Measurements from ENCODE around the gene MCEMP1. TPM values are rescaled to one million over a fixed set of nuclear protein-coding genes. Genes with fewer than 3 reads are reported as not detected.

MCEMP1 gene
- total RNA-seq, 1 donor from 2014 or later: not detected

DNA sequence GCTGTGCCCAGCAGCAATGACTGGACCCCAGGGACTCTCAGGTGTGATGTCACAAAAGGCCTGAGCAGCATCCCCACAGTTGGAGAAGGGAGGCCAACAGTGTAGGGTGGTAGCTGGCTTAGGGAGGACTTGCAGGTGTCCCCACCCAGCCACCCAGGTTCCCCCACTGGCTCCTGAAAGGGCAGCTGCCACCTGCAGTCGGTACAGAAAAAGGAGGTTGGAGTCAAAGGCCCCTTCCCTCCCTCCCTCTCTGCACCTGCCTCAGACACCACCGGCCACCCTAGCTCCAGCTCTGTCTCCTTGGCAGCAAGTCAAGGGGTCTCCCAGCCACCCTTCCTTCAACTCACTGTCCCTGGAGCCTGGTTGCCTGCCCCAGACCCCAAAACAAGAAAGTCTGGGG lies 43.2 kb upstream of the MCEMP1 start, which contains the start of gene PCP2:
Gene PCP2, minus strand, starts transcription at position 22 of the 400 bp plus-strand sequence. CDS start 262 bp downstream, outside the sequence.
- H3K4me3 Mint-ChIP-seq: peak within 1 kb of the TSS; percentile 3

DNA sequence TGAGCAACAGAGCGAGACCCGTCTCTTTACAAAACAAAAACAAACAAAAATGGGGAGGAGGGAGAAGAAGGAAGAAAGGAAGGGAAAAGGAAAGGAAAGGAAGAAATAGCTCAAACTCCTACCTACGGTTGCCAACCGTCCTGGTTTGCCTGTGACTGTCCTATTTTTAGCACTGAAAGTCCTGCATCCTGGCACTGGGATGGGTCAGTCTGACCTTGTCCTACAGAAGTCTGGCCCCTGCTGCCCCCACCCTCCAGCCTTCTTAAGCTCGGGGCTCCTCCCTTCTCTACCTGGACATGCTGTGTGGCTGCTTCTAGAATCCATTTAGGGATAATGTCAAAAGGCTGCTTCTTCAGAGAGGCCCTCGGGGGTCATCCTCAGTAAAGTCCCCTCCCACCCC lies 41.2 kb upstream of the MCEMP1 start:
- TF ChIP-seq EZH2phosphoT487 (IDR thresholded peaks at IDR 0.05) (no peak), EZH2 (IDR thresholded peaks at IDR 0.05) (no peak)
- TF ChIP-seq, protein P1, sequence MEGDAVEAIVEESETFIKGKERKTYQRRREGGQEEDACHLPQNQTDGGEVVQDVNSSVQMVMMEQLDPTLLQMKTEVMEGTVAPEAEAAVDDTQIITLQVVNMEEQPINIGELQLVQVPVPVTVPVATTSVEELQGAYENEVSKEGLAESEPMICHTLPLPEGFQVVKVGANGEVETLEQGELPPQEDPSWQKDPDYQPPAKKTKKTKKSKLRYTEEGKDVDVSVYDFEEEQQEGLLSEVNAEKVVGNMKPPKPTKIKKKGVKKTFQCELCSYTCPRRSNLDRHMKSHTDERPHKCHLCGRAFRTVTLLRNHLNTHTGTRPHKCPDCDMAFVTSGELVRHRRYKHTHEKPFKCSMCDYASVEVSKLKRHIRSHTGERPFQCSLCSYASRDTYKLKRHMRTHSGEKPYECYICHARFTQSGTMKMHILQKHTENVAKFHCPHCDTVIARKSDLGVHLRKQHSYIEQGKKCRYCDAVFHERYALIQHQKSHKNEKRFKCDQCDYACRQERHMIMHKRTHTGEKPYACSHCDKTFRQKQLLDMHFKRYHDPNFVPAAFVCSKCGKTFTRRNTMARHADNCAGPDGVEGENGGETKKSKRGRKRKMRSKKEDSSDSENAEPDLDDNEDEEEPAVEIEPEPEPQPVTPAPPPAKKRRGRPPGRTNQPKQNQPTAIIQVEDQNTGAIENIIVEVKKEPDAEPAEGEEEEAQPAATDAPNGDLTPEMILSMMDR (IDR thresholded peaks at IDR 0.05): no peak
- H3K4me2 ChIP-seq: no peak overlapping the region
- H3K9me3 Mint-ChIP-seq: no peaks in the 10 kb centered on the region
- no peak for DNase-seq (ENCODE audit: low spot score)
- peaks cover 4% of the 10 kb centered on the region for H3K4me1 Mint-ChIP-seq
- no peaks in the 10 kb centered on the region for H3K9me3 ChIP-seq (ENCODE audit: low read depth)
- H3K4me3 Mint-ChIP-seq: peak overlapping the region; percentile 42
- H3K79me2 ChIP-seq (ENCODE audit: low read depth): peaks cover 15% of the 10 kb centered on the region
- no peak overlapping the region for H3K27ac Mint-ChIP-seq
- H3K27ac ChIP-seq: no peak overlapping the region
- no peak overlapping the region for H2AFZ ChIP-seq (replicated peaks)
- H3K4me1 ChIP-seq: peaks cover 1% of the 10 kb centered on the region
- H3K9ac ChIP-seq: no peak overlapping the region
- peaks cover 23% of the 10 kb centered on the region for H3K27me3 Mint-ChIP-seq (ENCODE audit: insufficient read depth, low read depth)
- no peaks in the 10 kb centered on the region for H3K36me3 ChIP-seq
- no peaks in the 10 kb centered on the region for H4K20me1 ChIP-seq (ENCODE audit: low read depth)
- no peak overlapping the region for H3K4me3 ChIP-seq
- H3K36me3 Mint-ChIP-seq: no peaks in the 10 kb centered on the region
- peaks cover 22% of the 10 kb centered on the region for H3F3A ChIP-seq (ENCODE audit: low read depth)
- peaks cover 26% of the 10 kb centered on the region for H3K27me3 ChIP-seq

More for the DNA sequence above, 43.2 kb upstream of the MCEMP1 start, which contains the start of gene PCP2:
- Histone ChIP-seq H3K27me3 (peaks cover 26% of the 10 kb centered on the region), H3K4me2 (no peak within 1 kb of the TSS), H3K79me2 (ENCODE audit: low read depth) (peaks cover 32% of the 10 kb centered on the region), H3K4me1 (peaks cover 5% of the 10 kb centered on the region), H3F3A (ENCODE audit: low read depth) (peaks cover 12% of the 10 kb centered on the region), H3K9me3 (ENCODE audit: low read depth) (no peaks in the 10 kb centered on the region), H3K27ac (no peak within 1 kb of the TSS), H3K36me3 (no peaks in the 10 kb centered on the region), H2AFZ (replicated peaks) (no peak within 1 kb of the TSS), H4K20me1 (ENCODE audit: low read depth) (no peaks in the 10 kb centered on the region), H3K9ac (no peak within 1 kb of the TSS), H3K4me3 (no peak within 1 kb of the TSS)
- H3K27me3 Mint-ChIP-seq (ENCODE audit: insufficient read depth, low read depth): peaks cover 16% of the 10 kb centered on the region
- H3K27ac Mint-ChIP-seq: peak within 1 kb of the TSS; percentile 53
- no peaks in the 10 kb centered on the region for H3K9me3 Mint-ChIP-seq
- no peak for DNase-seq (ENCODE audit: low spot score)
- H3K4me1 Mint-ChIP-seq: peaks cover 23% of the 10 kb centered on the region
- TF ChIP-seq, protein P1 (IDR thresholded peaks at IDR 0.05): no peak
- TF ChIP-seq EZH2 (IDR thresholded peaks at IDR 0.05): no peak
- no peak for TF ChIP-seq EZH2phosphoT487 (IDR thresholded peaks at IDR 0.05)
- H3K36me3 Mint-ChIP-seq: peaks cover 6% of the 10 kb centered on the region

DNA sequence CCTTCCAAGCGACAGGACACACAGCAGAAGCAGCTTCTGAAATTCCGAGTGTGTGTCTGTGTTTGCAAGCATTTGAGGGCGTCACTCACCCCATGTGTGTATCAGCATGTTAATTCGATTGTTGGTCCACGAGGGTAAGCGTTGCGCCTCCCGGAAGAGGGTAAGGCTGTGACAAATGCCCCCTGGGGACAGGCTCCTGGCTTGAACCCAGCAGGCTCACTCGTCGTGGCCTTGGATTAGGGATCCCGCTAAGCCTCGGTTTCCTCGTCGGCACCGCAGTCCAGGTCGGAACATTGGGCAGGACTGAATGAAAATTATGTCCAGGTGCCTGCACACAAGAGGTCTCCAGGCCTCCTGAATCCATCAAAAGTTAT lies 40.6 kb upstream of the MCEMP1 start:
- Histone ChIP-seq H3K27me3 (peaks cover 26% of the 10 kb centered on the region), H3F3A (ENCODE audit: low read depth) (peaks cover 22% of the 10 kb centered on the region), H3K4me3 (peak overlapping the region; percentile 63), H3K36me3 (no peaks in the 10 kb centered on the region), H2AFZ (replicated peaks) (peak overlapping the region; percentile 60), H4K20me1 (ENCODE audit: low read depth) (no peaks in the 10 kb centered on the region), H3K4me1 (no peaks in the 10 kb centered on the region), H3K4me2 (peak overlapping the region; percentile 84), H3K9me3 (ENCODE audit: low read depth) (no peaks in the 10 kb centered on the region), H3K9ac (no peak overlapping the region), H3K27ac (no peak overlapping the region), H3K79me2 (ENCODE audit: low read depth) (peaks cover 9% of the 10 kb centered on the region)
- H3K27me3 Mint-ChIP-seq (ENCODE audit: insufficient read depth, low read depth): peaks cover 22% of the 10 kb centered on the region
- H3K36me3 Mint-ChIP-seq: no peaks in the 10 kb centered on the region
- no peak for TF ChIP-seq EZH2phosphoT487 (IDR thresholded peaks at IDR 0.05)
- TF ChIP-seq, protein P1 (IDR thresholded peaks at IDR 0.05): no peak
- H3K27ac Mint-ChIP-seq: no peak overlapping the region
- peak overlapping the region; percentile 42 for H3K4me3 Mint-ChIP-seq
- H3K4me1 Mint-ChIP-seq: no peaks in the 10 kb centered on the region
- DNase-seq (ENCODE audit: low spot score): no peak
- no peaks in the 10 kb centered on the region for H3K9me3 Mint-ChIP-seq

Measured in neural progenitor cell (in vitro differentiated cells).